ENCODE measurements around the gene ABCC1. TPM values are rescaled to one million over a fixed set of nuclear protein-coding genes. Genes with fewer than 3 reads are reported as not detected.

The ABCC1 gene
- total RNA-seq, 1 donor from 2014 or later = 47.9 TPM

DNA sequence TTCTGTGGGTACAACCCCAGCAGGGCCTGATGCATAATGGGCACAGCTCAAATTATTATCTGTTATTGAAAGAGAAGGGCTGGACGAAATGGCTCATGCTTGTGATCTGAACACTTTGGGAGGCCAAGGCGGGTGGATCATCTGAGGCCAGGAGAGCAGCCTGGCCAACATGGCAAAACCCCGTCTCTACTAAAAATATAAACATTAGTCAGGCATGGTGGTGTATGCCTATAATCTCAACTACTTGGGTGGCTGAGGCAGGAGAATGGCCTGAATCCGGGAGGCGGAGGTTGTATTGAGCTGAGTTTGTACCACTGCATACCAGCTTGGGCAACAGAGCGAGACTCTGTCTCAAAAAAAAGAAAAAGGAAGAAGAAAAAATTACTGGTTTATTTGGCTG lies 100.7 kb downstream of the ABCC1 start:
- Mint-ChIP-seq H3K36me3 (ENCODE audit: low read depth) (peaks cover 34% of the 10 kb centered on the region), H3K9me3 (ENCODE audit: low read depth) (no peaks in the 10 kb centered on the region), H3K27ac (ENCODE audit: unreplicated experiment) (no peak overlapping the region), H3K4me1 (ENCODE audit: low read depth) (no peaks in the 10 kb centered on the region), H3K27me3 (ENCODE audit: low read depth) (no peaks in the 10 kb centered on the region), H3K4me3 (ENCODE audit: unreplicated experiment) (no peak overlapping the region)
- DNase-seq (ENCODE audit: low spot score) = no peak
- TF ChIP-seq CTCF (IDR thresholded peaks at IDR 0.05) = no peak

GRCh38 chr16:16051132-16051531 lies 101.7 kb downstream of the ABCC1 start:
- H3K36me3 Mint-ChIP-seq (ENCODE audit: low read depth) = peaks cover 31% of the 10 kb centered on the region
- no peak for DNase-seq (ENCODE audit: low spot score)
- no peaks in the 10 kb centered on the region for H3K27me3 Mint-ChIP-seq (ENCODE audit: low read depth)
- H3K4me1 Mint-ChIP-seq (ENCODE audit: low read depth) = no peaks in the 10 kb centered on the region
- no peak for TF ChIP-seq CTCF (IDR thresholded peaks at IDR 0.05)
- no peaks in the 10 kb centered on the region for H3K9me3 Mint-ChIP-seq (ENCODE audit: low read depth)
- no peak overlapping the region for H3K27ac Mint-ChIP-seq (ENCODE audit: unreplicated experiment)
- no peak overlapping the region for H3K4me3 Mint-ChIP-seq (ENCODE audit: unreplicated experiment)

GRCh38 chr16:16052916-16053315 lies 103.5 kb downstream of the ABCC1 start:
- no peak overlapping the region for H3K4me3 Mint-ChIP-seq (ENCODE audit: unreplicated experiment)
- no peak for DNase-seq (ENCODE audit: low spot score)
- no peaks in the 10 kb centered on the region for H3K4me1 Mint-ChIP-seq (ENCODE audit: low read depth)
- TF ChIP-seq CTCF (IDR thresholded peaks at IDR 0.05) = no peak
- H3K27ac Mint-ChIP-seq (ENCODE audit: unreplicated experiment) = no peak overlapping the region
- no peaks in the 10 kb centered on the region for H3K27me3 Mint-ChIP-seq (ENCODE audit: low read depth)
- H3K9me3 Mint-ChIP-seq (ENCODE audit: low read depth) = no peaks in the 10 kb centered on the region
- peaks cover 37% of the 10 kb centered on the region for H3K36me3 Mint-ChIP-seq (ENCODE audit: low read depth)

DNA sequence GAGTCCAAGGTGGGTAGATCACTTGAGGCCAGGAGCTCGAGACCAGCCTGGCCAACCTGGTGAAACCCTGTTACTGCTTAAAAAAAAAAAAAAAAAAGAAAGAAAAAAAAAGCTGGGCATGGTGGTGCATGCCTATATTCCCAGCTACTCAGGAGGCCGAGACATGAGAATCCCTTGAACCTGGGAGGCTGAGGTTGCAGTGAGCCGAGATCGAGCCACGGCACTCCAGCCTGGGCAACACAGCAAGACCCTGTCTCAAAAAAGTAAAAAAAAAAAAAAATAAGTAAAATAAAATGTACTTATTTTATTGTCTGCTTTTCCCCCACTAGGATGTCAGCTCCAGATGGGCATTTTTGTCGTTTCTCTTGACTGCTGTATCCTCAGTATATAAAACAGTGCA lies 107.7 kb downstream of the ABCC1 start:
- TF ChIP-seq CTCF (IDR thresholded peaks at IDR 0.05) = no peak
- Mint-ChIP-seq H3K4me1 (ENCODE audit: low read depth) (no peaks in the 10 kb centered on the region), H3K9me3 (ENCODE audit: low read depth) (no peaks in the 10 kb centered on the region), H3K4me3 (ENCODE audit: unreplicated experiment) (no peak overlapping the region), H3K36me3 (ENCODE audit: low read depth) (peaks cover 33% of the 10 kb centered on the region), H3K27ac (ENCODE audit: unreplicated experiment) (no peak overlapping the region), H3K27me3 (ENCODE audit: low read depth) (no peaks in the 10 kb centered on the region)
- DNase-seq (ENCODE audit: low spot score) = no peak

GRCh38 chr16:16059160-16059559 lies 109.7 kb downstream of the ABCC1 start:
- no peak overlapping the region for H3K27ac Mint-ChIP-seq (ENCODE audit: unreplicated experiment)
- no peak for TF ChIP-seq CTCF (IDR thresholded peaks at IDR 0.05)

More at GRCh38 chr16:16059160-16059559, 109.7 kb downstream of the ABCC1 start:
- H3K4me1 Mint-ChIP-seq (ENCODE audit: low read depth) = no peaks in the 10 kb centered on the region
- no peak overlapping the region for H3K4me3 Mint-ChIP-seq (ENCODE audit: unreplicated experiment)
- H3K36me3 Mint-ChIP-seq (ENCODE audit: low read depth) = peaks cover 31% of the 10 kb centered on the region
- H3K27me3 Mint-ChIP-seq (ENCODE audit: low read depth) = no peaks in the 10 kb centered on the region
- H3K9me3 Mint-ChIP-seq (ENCODE audit: low read depth) = no peaks in the 10 kb centered on the region
- no peak for DNase-seq (ENCODE audit: low spot score)

All from chondrocyte (in vitro differentiated cells).